Measurements from ENCODE around the gene FGF12. TPM values are rescaled to one million over a fixed set of nuclear protein-coding genes. Genes with fewer than 3 reads are reported as not detected.

FGF12 gene
- total RNA-seq, 1 experiment from 2014 or later: 0.51 TPM

GRCh38 chr3:192352142-192352541 is 375.2 kb downstream of the FGF12 start:
- Histone ChIP-seq H3K4me3 (ENCODE audit: low read depth in 2 of 2, low read length in 2 of 2) (no peak overlapping the region), H3K36me3 (ENCODE audit: control insufficient read depth, insufficient read depth, low read length) (no peaks in the 10 kb centered on the region), H3K4me1 (ENCODE audit: control insufficient read depth, insufficient read depth, low read length) (no peaks in the 10 kb centered on the region), H3K27me3 (ENCODE audit: control insufficient read depth, insufficient read depth, low read length) (no peaks in the 10 kb centered on the region), H3K27ac (ENCODE audit: low read length) (no peak overlapping the region), H3K9me3 (ENCODE audit: control insufficient read depth, insufficient read depth, low read depth, low read length) (no peaks in the 10 kb centered on the region)
- TF ChIP-seq, protein P1, sequence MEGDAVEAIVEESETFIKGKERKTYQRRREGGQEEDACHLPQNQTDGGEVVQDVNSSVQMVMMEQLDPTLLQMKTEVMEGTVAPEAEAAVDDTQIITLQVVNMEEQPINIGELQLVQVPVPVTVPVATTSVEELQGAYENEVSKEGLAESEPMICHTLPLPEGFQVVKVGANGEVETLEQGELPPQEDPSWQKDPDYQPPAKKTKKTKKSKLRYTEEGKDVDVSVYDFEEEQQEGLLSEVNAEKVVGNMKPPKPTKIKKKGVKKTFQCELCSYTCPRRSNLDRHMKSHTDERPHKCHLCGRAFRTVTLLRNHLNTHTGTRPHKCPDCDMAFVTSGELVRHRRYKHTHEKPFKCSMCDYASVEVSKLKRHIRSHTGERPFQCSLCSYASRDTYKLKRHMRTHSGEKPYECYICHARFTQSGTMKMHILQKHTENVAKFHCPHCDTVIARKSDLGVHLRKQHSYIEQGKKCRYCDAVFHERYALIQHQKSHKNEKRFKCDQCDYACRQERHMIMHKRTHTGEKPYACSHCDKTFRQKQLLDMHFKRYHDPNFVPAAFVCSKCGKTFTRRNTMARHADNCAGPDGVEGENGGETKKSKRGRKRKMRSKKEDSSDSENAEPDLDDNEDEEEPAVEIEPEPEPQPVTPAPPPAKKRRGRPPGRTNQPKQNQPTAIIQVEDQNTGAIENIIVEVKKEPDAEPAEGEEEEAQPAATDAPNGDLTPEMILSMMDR (IDR thresholded peaks at IDR 0.05): no peak
- TF ChIP-seq POLR2AphosphoS5 (IDR thresholded peaks at IDR 0.05; ENCODE audit: low read depth, low read length): no peak
- in situ Hi-C loops (cut with HindIII; ENCODE audit: low pct_unique_long_range_greater_than_20kb, low sequenced_read_pairs) (no loop called here), intact Hi-C loops (cut with micrococcal nuclease; ENCODE audit: unreplicated experiment) (no loop called here)
- no TSS peak for BruUV-seq (replicated peaks)
- ChIA-PET CTCF (no interaction called here), POLR2A (no interaction called here)
- DNase-seq (ENCODE audit: low read depth, low spot score) (no peak), ATAC-seq (no peak)

GRCh38 chr3:192351441-192351840 is 375.9 kb downstream of the FGF12 start:
- intact Hi-C loops (cut with micrococcal nuclease; ENCODE audit: unreplicated experiment): no loop called here
- H3K27ac ChIP-seq (ENCODE audit: low read length): no peak overlapping the region
- POLR2A ChIA-PET: no interaction called here
- in situ Hi-C loops (cut with HindIII; ENCODE audit: low pct_unique_long_range_greater_than_20kb, low sequenced_read_pairs): no loop called here
- no peaks in the 10 kb centered on the region for H3K4me1 ChIP-seq (ENCODE audit: control insufficient read depth, insufficient read depth, low read length)
- no peaks in the 10 kb centered on the region for H3K36me3 ChIP-seq (ENCODE audit: control insufficient read depth, insufficient read depth, low read length)
- no peak overlapping the region for H3K4me3 ChIP-seq (ENCODE audit: low read depth in 2 of 2, low read length in 2 of 2)
- no peak for ATAC-seq
- CTCF ChIA-PET: no interaction called here
- no peaks in the 10 kb centered on the region for H3K9me3 ChIP-seq (ENCODE audit: control insufficient read depth, insufficient read depth, low read depth, low read length)
- BruUV-seq (replicated peaks): no TSS peak
- DNase-seq (ENCODE audit: low read depth, low spot score): no peak
- TF ChIP-seq, protein P1 (IDR thresholded peaks at IDR 0.05): no peak
- no peak for TF ChIP-seq REST (IDR thresholded peaks at IDR 0.05; ENCODE audit: insufficient read depth in 1 of 2, low read depth in 2 of 2, low read length in 1 of 2)
- no peak for TF ChIP-seq POLR2AphosphoS5 (IDR thresholded peaks at IDR 0.05; ENCODE audit: low read depth, low read length)
- no peak for TF ChIP-seq SIN3A (IDR thresholded peaks at IDR 0.05; ENCODE audit: borderline replicate concordance, insufficient read depth, low read depth, low read length)
- no peak for TF ChIP-seq TCF7L2 (IDR thresholded peaks at IDR 0.05; ENCODE audit: low read depth, low read length)
- no peaks in the 10 kb centered on the region for H3K27me3 ChIP-seq (ENCODE audit: control insufficient read depth, insufficient read depth, low read length)

DNA sequence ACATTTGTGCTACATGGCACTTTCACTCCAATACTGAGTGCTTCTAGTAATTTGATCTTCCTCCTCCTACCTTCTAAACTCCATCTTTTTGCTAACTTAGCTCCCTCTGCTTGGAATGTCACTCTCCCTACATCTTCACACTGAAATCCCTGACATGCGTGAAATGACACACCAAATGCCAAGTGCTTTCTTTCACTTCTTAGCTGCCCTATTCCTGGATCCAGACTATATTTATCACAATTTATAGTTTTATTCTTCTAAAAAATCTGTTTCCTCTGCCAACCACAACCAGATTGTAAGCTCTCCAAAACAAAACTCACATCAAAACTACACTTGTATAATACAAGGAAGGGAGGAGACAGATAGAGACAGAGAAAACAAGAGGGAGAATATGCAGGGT is 387.3 kb downstream of the FGF12 start:
- no peaks in the 10 kb centered on the region for H3K9me3 ChIP-seq (ENCODE audit: control insufficient read depth, insufficient read depth, low read depth, low read length)
- DNase-seq (ENCODE audit: low read depth, low spot score) (no peak), ATAC-seq (no peak)
- ChIA-PET POLR2A (no interaction called here), CTCF (no interaction called here)
- no peaks in the 10 kb centered on the region for H3K36me3 ChIP-seq (ENCODE audit: control insufficient read depth, insufficient read depth, low read length)
- H3K4me3 ChIP-seq (ENCODE audit: low read depth in 2 of 2, low read length in 2 of 2): no peak overlapping the region
- BruUV-seq (replicated peaks): no TSS peak
- in situ Hi-C loops (cut with HindIII; ENCODE audit: low pct_unique_long_range_greater_than_20kb, low sequenced_read_pairs): no loop called here
- intact Hi-C loops (cut with micrococcal nuclease; ENCODE audit: unreplicated experiment): no loop called here
- no peak overlapping the region for H3K27ac ChIP-seq (ENCODE audit: low read length)
- no peaks in the 10 kb centered on the region for H3K4me1 ChIP-seq (ENCODE audit: control insufficient read depth, insufficient read depth, low read length)
- TF ChIP-seq, protein P1 (IDR thresholded peaks at IDR 0.05): no peak
- TF ChIP-seq REST (IDR thresholded peaks at IDR 0.05; ENCODE audit: insufficient read depth in 1 of 2, low read depth in 2 of 2, low read length in 1 of 2): no peak
- H3K27me3 ChIP-seq (ENCODE audit: control insufficient read depth, insufficient read depth, low read length): no peaks in the 10 kb centered on the region

Measured in Panc1 (cell line).